HG03135 (cell line): Measurements from ENCODE around the gene PRKAB1.
"Not testable (repeated sequence)": the region's sequence is repeated elsewhere in the genome, so short reads cannot be mapped to it uniquely, and the experiment has no call there.

Source experiments
- ATAC-seq: cut with Tn5 transposase; IDR thresholded peaks from one replicate; pipeline ENCODE4 v1.9.1; 2021; ENCODE audit warnings: mild to moderate bottlenecking, moderate library complexity; ENCODE audit not compliant: unreplicated experiment

PRKAB1 gene

DNA sequence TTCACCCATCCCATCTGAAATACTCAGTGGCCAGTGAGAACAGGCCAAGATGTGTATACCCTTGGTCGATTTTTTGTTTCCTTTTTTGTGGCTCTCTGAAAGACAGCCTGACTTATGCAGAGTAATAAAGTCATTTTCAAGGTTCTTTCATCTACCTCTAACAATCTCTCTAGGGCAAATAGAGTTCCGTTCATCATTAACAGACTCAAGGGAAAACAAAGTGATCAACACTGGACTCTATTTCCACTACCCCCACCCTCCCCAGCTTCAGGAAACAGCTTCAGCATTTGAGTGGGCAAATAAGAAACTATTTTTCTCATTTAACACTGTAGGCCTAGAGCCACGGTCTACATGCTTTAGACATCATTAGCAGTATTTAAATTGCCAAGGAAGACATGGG is 15.9 kb downstream of the PRKAB1 start:
- ATAC-seq: no peak

DNA sequence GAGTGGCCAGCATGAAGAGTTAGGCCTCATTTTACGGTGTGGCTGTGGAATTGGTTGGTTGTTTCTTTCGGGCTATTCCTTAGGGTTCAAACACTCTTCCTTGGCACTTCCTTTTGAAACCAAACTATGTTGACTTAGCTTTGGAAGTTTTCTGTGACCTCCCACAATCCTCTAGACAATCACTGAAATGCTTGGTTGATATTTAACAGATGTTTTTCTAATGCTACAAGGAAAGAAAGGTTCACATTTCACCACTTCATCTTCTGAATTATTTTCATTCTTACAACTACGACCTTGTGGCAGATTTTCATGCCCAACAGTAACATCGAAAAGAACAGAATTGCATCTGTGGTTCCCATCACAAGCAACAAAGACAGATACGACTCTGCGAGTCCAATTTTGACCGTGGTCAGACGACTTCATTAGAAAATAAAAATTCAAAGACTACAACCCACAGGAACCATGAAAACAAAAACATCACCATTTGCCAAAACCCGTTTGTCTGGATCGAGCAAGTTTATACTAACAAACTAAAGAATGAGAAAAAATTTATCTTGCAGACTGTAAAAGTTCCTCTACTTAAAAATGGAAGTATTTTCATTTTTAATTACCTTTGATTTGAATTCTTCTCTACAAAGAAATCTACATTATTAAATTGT is 16.9 kb downstream of the PRKAB1 start:
- no peak for ATAC-seq

- no peak for ATAC-seq
Measured at GRCh38 chr12:119685375-119685774, 17.4 kb downstream of the PRKAB1 start.

DNA sequence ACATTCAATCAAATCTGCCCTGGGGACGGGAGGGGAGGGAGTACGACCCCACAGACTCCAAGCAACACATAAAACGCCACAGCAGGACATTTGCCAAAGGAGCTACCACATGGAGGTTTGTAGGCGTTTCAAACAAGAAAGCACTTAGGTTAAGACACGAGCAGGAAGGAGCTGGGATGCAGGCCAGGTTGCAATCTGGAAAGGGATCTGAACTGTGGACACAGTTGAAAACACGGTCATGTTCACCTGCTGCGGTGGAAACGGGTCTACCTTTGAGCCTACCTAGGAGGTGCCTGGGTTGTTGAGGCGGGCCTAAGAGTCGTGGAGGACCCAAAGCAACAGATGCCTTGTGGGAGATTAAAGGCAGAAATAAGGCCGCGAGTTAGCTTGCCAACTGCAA is 18.4 kb downstream of the PRKAB1 start:
- no peak for ATAC-seq

- no peak for ATAC-seq
Measured at GRCh38 chr12:119686776-119687175, 18.8 kb downstream of the PRKAB1 start.

GRCh38 chr12:119687406-119687805 is 19.5 kb downstream of the PRKAB1 start:
- ATAC-seq: no peak

- no peak for ATAC-seq
Measured at GRCh38 chr12:119687879-119688278, 19.9 kb downstream of the PRKAB1 start.

GRCh38 chr12:119689935-119690500 is 22.1 kb downstream of the PRKAB1 start:
- no peak for ATAC-seq

- no peak for ATAC-seq
Measured at GRCh38 chr12:119691202-119691810, 23.4 kb downstream of the PRKAB1 start.

DNA sequence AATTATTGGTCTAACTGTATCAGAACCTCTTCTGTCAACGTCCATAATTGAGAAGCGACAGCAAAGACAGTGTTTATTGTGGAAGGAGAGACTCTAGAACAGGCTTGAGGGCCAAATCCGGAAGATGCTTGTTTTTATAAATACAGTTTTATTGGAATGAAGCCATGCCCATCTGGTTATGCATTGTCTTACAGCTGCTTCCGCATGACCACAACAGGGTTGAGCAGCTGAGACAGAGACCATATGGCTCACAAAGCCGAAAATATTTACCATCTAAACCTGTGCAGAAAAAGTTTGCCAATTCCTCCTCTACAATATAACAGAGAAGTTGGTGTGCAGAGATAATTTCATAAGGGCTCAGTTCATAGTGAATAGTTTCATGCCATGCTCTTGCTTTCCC is 24.5 kb downstream of the PRKAB1 start:
- ATAC-seq: no peak

- no peak for ATAC-seq
Measured at GRCh38 chr12:119692997-119693396, 25.1 kb downstream of the PRKAB1 start.

- no peak for ATAC-seq
Measured at GRCh38 chr12:119693511-119693910, 25.6 kb downstream of the PRKAB1 start.

DNA sequence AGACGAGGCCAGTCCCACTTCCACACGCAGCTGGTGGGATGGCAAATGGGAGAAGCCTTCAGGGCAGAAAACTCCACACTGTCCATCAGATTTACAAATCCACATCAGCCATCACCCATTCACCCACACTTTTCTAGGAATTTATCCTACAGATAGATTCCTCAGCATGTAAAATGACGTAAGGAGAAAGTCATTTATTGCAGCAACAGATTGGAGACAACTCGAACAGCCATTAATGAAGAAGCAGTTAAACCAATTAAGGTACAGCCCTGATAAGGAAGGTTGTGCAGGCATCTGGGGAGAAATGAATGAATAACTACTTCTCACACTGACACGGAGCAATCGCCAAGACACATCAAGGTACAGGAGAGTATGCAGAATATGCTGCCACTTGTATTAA is 26.2 kb downstream of the PRKAB1 start:
- no peak for ATAC-seq

DNA sequence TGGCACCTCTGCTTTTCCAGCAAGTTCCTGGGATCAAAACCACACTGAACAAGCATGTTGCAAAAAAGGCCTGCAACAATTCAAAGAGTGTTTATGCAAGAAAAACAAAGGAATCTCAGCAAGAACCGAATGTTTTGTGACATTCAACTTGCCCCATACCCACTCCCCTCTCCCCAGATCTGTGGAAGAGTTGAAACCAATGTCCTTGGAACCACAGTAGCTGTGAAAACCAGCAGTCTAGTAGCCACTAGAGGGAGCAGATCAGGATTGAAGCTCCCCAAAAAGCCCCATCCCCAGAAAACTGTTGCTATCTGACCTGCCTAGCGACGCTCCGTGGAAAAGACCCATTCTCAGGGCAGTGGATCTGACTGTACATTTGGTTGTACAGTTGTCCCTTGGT is 27.1 kb downstream of the PRKAB1 start:
- no peak for ATAC-seq

GRCh38 chr12:119696943-119697342 is 29.0 kb downstream of the PRKAB1 start:
- no peak for ATAC-seq

DNA sequence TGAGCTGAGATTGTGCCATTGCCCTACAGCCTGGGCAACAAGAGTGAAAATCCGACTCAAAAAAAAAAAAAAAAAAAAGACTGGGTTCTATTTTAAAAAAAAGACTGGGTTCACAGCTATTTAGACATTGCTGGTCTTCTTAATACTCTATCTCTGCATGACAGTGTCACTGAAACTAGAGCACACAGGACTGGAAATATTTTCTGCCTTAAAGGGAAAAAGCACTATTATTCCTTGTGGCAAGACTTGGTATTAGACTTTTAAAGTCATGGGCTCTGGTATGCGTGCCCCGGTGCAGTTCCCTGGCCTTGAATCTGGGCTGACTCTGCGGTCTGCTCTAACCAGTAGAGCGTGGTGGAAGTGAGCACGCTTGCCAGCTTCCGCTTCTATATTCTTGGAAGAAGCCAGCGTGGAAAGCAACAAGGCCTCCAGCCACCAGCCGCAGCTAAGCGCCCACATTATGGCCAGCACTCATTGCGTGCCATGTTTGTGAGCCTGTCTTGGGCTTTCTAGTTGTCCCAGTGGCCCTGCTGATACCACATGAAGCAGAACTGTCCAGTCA is 31.3 kb downstream of the PRKAB1 start:
- no peak for ATAC-seq

DNA sequence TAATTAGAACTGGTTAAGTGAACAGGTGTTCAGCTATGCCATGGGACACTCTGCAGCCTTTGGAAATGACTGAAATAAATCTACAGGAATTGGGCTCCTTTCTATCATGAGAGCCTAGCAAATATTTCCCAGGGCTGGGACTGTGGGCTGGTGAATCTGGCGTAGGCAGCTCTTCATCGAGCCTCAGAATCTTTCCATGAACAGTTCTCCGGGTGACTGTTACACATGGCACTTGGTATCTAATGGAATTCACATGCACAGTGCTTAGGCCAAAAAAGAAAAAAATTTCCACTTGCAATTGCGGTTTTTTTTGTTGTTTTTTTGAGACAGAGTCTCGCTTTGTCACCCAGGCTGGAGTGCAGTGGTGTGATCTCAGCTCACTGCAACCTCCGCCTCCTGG is 32.1 kb downstream of the PRKAB1 start:
- no peak for ATAC-seq

DNA sequence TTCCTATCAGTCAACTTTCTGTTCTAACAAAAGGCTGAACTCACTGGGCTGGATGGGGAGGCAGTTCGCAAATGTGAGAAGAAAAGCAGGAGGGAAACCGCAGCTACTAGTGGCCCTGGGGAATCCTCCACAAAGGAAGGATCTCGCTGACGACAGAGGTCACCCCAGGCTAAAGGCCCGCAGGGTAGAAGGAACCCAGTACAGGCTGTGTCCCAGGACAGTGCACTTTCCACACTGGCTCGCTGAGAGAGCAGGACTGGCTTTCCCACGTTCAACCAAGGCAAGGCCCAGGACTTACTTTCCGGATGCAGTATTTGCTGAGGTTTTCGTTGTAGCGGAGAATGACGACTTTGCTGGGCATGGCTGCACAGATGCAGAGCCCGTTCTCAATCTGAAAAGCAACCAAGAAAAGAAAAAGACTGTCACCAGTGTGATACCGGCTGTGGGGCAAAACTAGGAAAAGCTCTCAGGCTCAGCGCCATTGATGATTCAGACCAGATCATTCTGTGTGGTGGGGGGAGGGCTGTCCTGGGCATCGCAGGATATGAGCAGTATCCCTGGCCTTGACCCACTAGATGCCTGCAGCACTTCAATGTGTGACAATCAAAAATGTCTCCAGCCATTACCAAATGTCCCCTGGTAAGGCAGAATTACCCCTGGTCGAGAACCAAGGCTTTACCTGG is 36.3 kb downstream of the PRKAB1 start:
- no peak for ATAC-seq

- no peak for ATAC-seq
Measured at GRCh38 chr12:119705182-119705581, 37.2 kb downstream of the PRKAB1 start.

GRCh38 chr12:119706427-119706826 is 38.5 kb downstream of the PRKAB1 start:
- ATAC-seq: not testable (repeated sequence)

- ATAC-seq: no peak
Measured at GRCh38 chr12:119710374-119710964, 42.5 kb downstream of the PRKAB1 start.
